H1 (cell line): Measurements from ENCODE around the gene ZNF747. TPM values are rescaled to one million over a fixed set of nuclear protein-coding genes. Genes with fewer than 3 reads are reported as not detected.

Source experiments
- CBX5 ChIP-seq: fragments of 300-800, 300-1000 bp; sonication (generic); IDR thresholded peaks from 2 replicates; pipeline ENCODE4 v1.7.1; 2016; ENCODE audit warnings: antibody characterized with exemption, low read length, low read depth
- CHD7 ChIP-seq: fragments of 300-600 bp; sonication (generic); IDR thresholded peaks from 2 replicates; pipeline ENCODE4 v1.7.1; 2012; ENCODE audit warnings: low read length, moderate library complexity, mild to moderate bottlenecking, inconsistent platforms; ENCODE audit not compliant: insufficient replicate concordance
- CTBP2 ChIP-seq: IDR thresholded peaks from 2 replicates; pipeline ENCODE4 v1.7.0; 2011; ENCODE audit warnings: borderline replicate concordance, mild to moderate bottlenecking, moderate library complexity, mixed read lengths, low read length; ENCODE audit not compliant: insufficient read depth, insufficient read length
- FOSL1 ChIP-seq: IDR thresholded peaks from 2 replicates; pipeline ENCODE4 v1.6.1; 2011; ENCODE audit warnings: mild to moderate bottlenecking, low read depth, low read length, moderate library complexity; ENCODE audit not compliant: insufficient read depth
- GABPA ChIP-seq: IDR thresholded peaks from 2 replicates; pipeline ENCODE4 v1.6.1; 2011; ENCODE audit warnings: mild to moderate bottlenecking, low read length, moderate library complexity, borderline replicate concordance; ENCODE audit not compliant: insufficient read depth
- KDM4A ChIP-seq: IDR thresholded peaks from one replicate; pipeline ENCODE4 v1.7.1; 2012; ENCODE audit warnings: low read depth, mild to moderate bottlenecking, moderate library complexity, low read length, inconsistent platforms; ENCODE audit not compliant: severe bottlenecking
- POLR2AphosphoS5 ChIP-seq: IDR thresholded peaks from 2 replicates; pipeline ENCODE4 v1.6.1; 2011; ENCODE audit warnings: low read depth, low read length
- SIRT6 ChIP-seq: IDR thresholded peaks from one replicate; pipeline ENCODE4 v1.7.1; 2012; ENCODE audit warnings: low read length, inconsistent platforms
- SUZ12 ChIP-seq: fragments of 200-600 bp; sonication (generic); IDR thresholded peaks from 2 replicates; pipeline ENCODE4 v1.6.1; 2012; ENCODE audit warnings: mild to moderate bottlenecking, inconsistent platforms, low read length, moderate library complexity, mixed read lengths
- TAF7 ChIP-seq: optimal IDR thresholded peaks from 2 replicates; pipeline ENCODE3; 2011; ENCODE audit warnings: low read depth, mild to moderate bottlenecking, inconsistent platforms, low read length, moderate library complexity, borderline replicate concordance
- polyA plus RNA-seq, 7 experiments: library from polyadenylated mRNA; depleted of rRNA in 3 of 7; stranded (reverse) in 5 of 7; unstranded in 2 of 7; fragments of >200 nt in 5 of 7; fragments of 200-250 nt in 2 of 7; gene quantifications; 1 replicate in 5 of 7; 2 replicates in 1 of 7; 4 replicates in 1 of 7; pipeline versions ENCODE4 v1.2.1 to v1.2.3, GENCODE V29; 2011 to 2013; ENCODE audit warnings: missing spikeins in 2 of 7, mixed read lengths in 2 of 7
- total RNA-seq: library from RNA; stranded (reverse); fragmentation: NEBNext Ultra II Directional; extraction: Animal tissue kit (Norgen Biotek cat#: 25700); gene quantifications from 2 replicates; pipeline ENCODE4 v1.2.1, GENCODE V29; 2021

The ZNF747 gene
- total and polyA plus RNA-seq, 2 of the 8 experiments (the other 6 are each of a cell fraction or from before 2014, with no cell fraction given), result 9.9 to 10.3 TPM

- no peak for TF ChIP-seq CHD7
- TF ChIP-seq SIRT6, result no peak
- TF ChIP-seq TAF7, result no peak
- no peak for TF ChIP-seq CTBP2
- no peak for TF ChIP-seq GABPA
- TF ChIP-seq FOSL1, result no peak
- no peak for TF ChIP-seq SUZ12
- no peak for TF ChIP-seq POLR2AphosphoS5
- no peak for TF ChIP-seq KDM4A
- no peak for TF ChIP-seq CBX5
Observed at GRCh38 chr16:30521873-30522641, 12.6 kb downstream of the ZNF747 start (continued).
